GM23248 (cell line): ENCODE measurements around the gene GIN1.

Source experiments
- EZH2 ChIP-seq: fragments of 200-600 bp; sonication (generic); IDR thresholded peaks from 2 replicates; pipeline ENCODE4 v1.6.1; 2018; ENCODE audit warnings: antibody characterized with exemption, mild to moderate bottlenecking; ENCODE audit not compliant: insufficient read depth, poor library complexity, severe bottlenecking
- EZH2phosphoT487 ChIP-seq: fragments of 200-600 bp; sonication (generic); IDR thresholded peaks from 2 replicates; pipeline ENCODE4 v1.6.1; 2018; ENCODE audit warnings: antibody characterized with exemption, moderate library complexity, mild to moderate bottlenecking, low read depth; ENCODE audit not compliant: insufficient read depth

- TF ChIP-seq EZH2 (no peak), EZH2phosphoT487 (no peak)
These were observed 29.1 kb downstream of the GIN1 start for GRCh38 chr5:103090791-103091190.
